NCI-H2081 treated with DMSO at 0.1 percent for 48 hours (cell line): ENCODE measurements around the gene SPACA5B.
"Not testable (repeated sequence)": the region's sequence is repeated elsewhere in the genome, so short reads cannot be mapped to it uniquely, and the experiment has no call there.

ENCODE experiments used
- DNase-seq: peaks from one replicate; lab custom pipeline; 2025; lab: John Stamatoyannopoulos, UW

SPACA5B gene

DNA sequence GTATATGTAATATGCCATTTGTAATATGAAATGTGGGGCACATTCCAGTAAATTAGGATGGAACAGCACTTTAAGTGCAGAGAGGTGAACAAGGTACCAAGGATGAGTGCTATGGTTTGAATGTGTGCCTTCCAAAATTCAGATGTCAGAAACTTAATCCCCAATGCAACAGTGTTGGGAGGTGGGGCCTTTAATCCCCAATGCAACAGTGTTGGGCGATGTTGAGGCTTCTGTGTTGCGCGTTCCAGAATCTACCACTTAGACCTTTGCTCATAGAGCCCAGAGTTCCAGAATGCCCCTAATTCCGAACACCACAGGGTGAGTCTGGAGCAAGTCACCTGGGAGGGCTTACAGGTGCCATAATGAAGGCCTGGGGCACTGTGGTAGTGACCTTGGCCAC is at the start of gene SPACA5B:
TSS of gene SPACA5B (plus strand) at position 301 of the 400 bp plus-strand sequence. CDS start at position 363, 62 bp downstream.
- not testable (repeated sequence) for DNase-seq

GRCh38 chrX:48083212-48083611 is 47.2 kb upstream of the SPACA5B start:
- no peak for DNase-seq

GRCh38 chrX:48083706-48084105 is 46.7 kb upstream of the SPACA5B start:
- no peak for DNase-seq

DNA sequence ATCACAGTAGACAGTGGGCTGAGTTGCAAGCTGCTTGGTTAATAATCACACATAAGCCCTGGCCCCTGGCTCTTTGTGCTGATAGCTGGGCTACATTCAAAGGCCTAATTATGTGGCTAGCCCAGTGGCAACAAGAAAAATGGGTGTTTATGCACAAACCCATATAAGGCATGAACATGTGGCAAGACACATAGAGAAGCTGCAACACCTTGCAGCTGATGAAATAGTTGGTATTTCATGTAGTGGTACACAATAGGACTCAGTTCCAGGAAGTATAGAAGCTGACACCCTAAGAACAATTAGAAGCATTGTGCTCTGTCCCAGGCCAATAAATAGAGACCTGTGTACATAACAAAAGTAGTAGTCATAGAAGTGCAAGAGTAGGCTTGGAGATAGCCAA is 44.3 kb upstream of the SPACA5B start:
- DNase-seq: no peak

DNA sequence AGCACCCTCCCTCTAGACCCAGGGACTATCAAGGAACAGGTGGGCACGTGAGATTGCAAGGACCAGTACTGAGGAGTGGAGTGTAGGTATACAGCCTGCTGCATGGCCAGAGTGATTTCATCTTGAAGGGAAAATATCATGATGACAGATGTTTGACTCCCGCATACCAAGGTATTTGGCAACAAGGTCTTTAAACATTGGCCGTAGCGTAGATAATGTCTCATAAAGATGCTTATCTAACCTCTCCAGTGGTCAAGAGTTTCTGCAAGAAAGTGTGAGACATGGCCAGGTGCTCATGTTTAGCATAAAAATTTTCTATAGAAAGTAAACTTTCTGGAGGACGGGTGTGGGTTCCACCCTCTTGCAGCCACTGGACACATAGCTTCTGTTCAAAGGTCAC is 40.3 kb upstream of the SPACA5B start:
- DNase-seq: no peak

GRCh38 chrX:48092558-48092957 is 37.9 kb upstream of the SPACA5B start:
- DNase-seq: not testable (repeated sequence)

DNA sequence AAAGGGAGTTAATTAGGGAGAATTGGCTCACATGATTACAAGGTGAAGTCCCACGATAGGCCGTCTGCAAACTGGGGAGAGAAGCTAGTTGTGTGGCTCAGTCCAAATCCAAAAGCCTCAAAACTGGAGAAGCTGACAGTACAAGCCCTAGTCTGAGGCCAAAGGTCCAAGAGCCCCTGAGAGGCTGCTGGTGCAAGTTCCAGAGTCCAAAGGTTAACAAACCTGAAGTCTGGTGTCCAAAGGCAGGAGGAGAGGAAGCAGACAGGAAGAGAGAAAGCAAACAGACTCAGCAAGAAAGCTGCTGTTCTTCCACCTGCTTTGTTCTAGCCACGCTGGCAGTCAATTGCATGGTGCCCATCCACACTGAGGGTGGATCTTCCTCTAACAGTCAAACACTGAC is 29.0 kb upstream of the SPACA5B start:
- no peak for DNase-seq

DNA sequence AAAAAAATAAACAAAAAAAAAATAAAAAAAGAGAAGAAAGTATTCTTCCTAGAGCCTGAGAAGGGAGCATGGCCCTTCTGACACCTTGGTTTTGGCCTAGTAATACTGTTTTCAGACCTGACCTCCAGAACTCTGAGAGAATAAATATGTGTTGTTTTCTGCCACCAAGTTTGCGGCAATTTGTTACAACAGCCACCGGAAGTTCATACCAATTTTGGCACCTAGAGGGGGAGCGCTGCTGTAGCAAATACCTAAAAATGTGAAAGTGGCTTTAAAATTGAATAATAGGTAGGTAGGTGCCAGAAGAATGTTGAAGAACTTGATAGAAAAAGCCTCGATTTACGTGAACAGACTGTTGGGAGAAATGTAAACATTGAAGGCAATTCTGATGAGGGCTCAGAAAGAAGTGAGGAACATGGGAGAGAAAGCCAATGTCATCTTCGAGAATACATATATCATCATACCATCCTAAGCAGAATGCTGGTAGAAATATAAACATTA is 27.5 kb upstream of the SPACA5B start:
- DNase-seq: no peak

DNA sequence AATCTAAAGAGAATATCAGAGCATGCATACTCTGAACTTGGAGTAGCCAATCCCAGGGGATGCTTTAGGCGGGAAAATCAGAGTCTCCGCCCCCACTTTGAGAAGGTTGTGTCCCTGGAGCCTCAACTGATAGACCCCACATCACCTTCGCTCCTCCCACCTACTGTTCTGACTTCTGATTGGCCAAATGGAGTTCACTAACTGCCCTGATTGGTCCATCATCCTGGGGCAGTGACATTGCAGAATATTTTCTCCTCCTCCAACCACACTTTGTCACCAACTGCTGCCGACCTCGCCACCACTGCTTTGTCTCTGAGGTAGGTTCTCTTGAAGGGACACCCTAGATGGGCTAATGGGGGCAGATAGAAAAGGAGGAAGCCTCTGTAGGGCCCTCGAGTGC is 22.7 kb upstream of the SPACA5B start:
- no peak for DNase-seq

- not testable (repeated sequence) for DNase-seq
Observed at GRCh38 chrX:48125286-48125685, 5.1 kb upstream of the SPACA5B start.

DNA sequence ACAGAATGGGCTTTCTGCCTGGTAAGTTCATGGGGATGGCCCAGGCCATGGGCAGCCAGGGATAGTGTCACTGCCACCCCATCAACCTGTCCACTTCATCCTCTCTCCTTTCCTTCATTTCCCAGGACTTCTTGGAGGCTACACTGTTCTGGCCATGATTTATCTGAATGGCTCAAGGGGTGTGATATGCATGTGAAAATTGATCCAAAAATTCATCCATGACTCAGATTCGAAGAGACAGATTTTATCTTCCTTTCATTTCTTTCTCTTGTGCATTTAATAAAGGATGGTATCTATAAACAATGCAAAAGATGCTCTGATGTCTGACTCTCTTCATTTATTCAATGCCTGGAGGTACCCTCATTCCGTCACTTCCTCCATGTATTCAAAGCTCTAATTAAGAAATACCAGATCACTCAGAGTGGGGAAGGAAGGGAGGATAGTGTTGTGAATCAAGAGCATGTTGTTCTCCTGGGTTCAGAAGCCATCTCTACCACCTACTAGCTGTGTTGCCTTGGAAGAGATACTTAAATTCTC is 1.9 kb downstream of the SPACA5B start:
- not testable (repeated sequence) for DNase-seq

DNA sequence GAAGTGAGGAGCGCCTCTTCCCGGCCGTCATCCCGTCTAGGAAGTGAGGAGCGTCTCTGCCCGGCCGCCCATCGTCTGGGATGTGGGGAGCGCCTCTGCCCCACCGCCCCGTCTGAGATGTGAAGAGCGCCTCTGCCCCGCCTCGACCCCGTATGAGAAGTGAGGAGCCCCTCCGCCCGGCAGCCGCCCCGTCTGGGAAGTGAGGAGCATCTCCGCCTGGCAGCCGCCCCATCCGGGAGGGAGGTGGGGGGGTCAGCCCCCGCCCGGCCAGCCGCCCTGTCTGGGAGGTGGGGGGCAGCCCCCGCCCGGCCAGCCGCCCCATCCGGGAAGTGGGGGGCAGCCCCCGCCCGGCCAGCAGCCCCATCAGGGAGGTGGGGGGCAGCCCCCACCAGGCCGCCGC is 8.7 kb downstream of the SPACA5B start:
- not testable (repeated sequence) for DNase-seq

- not testable (repeated sequence) for DNase-seq
Observed at GRCh38 chrX:48141810-48142508, 11.5 kb downstream of the SPACA5B start.

DNA sequence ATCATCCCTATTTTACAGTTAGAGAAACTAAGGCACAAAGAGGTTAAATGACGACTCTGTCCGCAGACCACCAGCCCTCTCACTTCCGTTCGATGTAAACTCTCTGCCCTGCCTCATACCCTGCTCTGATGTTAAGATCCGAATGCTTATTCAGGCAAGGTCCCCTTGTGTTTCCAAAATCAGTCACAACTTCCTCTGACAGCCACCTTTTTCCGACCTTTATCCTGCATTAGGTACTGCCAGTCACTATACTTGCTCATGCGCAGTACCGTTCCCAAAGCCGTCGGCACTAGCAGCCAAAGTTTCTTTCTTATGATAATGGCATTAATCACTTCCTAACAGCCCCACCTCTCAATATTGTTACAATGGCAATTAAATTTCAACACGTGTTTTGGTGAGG is 12.3 kb downstream of the SPACA5B start:
- DNase-seq: not testable (repeated sequence)

DNA sequence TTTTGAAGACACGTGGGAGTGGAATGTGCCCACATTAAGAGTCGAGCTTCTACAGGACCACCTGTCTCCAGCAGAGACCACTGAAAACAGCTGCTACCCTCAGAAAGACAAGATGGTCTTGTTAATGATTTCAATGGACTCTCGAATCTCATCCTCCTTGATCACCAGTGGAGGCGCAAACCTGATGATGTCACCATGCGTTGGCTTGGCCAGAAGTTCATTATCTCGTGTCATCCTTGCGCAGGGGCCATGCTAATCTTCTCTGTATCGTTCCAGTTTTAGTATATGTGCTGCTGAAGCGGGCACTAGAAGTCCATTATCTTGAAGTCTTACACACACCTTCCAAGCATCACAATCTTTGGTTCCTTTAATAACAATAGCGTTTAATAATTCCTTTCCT is 23.3 kb downstream of the SPACA5B start:
- DNase-seq: no peak

DNA sequence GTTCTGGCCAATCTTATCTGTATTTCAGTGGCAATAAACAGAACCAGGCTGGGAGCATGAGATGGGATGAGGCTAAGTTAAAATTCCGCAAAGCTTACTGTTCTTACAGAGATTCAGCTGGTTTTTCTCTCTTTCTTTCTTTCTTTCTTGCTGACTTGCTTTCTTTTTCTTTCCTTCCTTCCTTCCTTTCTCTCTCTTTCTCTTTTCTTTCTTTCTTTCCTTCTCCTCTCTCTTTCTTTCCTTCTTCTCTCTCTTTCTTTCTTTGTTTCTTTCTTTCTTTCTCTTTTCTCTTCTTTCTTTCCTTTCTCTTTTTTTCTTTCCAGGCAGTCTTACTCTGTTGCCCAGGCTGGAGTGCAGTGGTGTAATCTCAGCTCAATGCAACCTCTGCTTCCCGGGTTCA is 24.4 kb downstream of the SPACA5B start:
- DNase-seq: no peak

DNA sequence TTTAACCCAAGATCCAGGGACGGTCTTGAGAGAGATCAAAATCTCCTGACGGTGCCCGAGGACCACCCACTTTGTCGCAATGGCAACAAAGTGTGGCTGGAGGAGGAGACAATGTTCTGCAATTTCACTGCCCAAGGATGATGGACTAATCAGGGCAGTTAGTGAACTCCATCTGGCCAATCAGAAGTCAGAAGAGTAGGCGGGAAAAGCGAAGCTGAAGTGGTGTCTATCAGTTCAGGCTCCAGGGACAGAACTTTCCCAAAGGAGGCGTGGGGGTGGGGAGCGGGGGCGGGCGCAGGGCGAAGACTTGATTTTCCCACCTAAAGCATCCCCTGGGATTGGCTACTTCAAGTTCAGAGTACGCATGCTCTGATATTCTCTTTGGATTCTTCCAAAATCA is 25.6 kb downstream of the SPACA5B start:
- no peak for DNase-seq

DNA sequence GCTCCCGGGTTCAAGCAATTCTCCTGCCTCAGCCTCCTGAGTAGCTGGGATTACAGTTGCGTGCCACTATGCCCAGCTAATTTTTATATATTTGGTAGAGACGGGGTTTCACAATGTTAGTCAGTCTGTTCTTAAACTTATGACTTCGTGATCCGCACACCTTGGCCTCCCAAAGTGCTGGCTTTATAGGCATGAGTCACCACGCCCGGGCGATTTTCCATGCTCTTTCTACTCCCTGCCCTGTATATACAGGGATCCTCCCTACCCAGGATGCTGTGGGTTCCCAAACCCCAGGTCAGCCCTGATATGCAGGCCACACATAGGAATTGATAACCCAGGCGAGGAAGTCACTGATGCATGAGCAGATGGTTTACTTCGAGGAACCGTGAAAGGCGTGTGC is 34.8 kb downstream of the SPACA5B start:
- no peak for DNase-seq

DNA sequence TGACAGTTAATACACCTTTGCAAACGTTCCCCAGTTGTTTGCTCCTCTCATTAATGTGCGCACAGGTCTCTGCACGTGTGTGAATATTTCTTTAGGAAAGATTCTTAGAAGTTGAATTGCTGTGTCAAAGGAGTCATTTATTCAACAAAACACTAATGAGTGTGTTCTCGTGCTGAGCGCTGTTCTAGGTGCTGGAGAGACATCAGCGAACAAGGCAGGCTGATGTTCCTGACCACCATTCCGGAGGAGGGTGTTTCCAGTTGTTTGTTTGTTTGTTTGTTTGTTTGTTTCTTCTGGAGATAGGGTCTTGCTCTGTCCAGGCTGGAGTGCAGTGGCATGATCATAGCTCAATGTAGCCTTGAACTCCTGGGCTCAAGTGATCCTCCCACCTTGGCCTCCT is 35.9 kb downstream of the SPACA5B start:
- DNase-seq: not testable (repeated sequence)

- DNase-seq: no peak
Observed at GRCh38 chrX:48179691-48180090, 49.3 kb downstream of the SPACA5B start.

GRCh38 chrX:48180811-48181210 is 50.4 kb downstream of the SPACA5B start:
- no peak for DNase-seq

DNA sequence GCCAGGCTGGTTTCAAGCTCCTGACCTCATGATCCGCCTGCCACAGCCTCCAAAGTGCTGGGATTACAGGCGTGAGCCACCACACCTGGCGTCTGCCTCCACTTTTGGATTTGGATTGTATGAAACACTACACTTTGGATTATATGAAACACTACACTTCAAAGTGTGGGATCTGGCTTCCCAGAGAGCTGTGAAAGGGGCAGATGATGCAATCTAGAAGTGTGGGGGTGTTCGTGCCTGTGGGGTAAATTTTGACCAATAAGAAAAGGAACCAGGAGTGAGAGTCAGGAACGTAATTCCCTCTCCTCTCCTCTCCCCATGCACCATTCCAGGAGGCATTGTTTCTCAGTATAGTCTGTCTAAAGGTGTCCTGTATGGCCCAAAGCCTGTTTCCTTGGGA is 51.5 kb downstream of the SPACA5B start:
- not testable (repeated sequence) for DNase-seq
